MM.1S (cell line): Measurements from ENCODE around the gene SART3.

Experiments
- EZH2 ChIP-seq: fragments of 300-600 bp; sonication (generic); optimal IDR thresholded peaks from 2 replicates; pipeline ENCODE3; 2017; ENCODE audit warnings: low read depth, mild to moderate bottlenecking, antibody characterized with exemption, low read length, mixed read lengths
- TF ChIP-seq, protein P1 (sequence below): fragments of 300-600 bp; sonication (generic); IDR thresholded peaks from 2 replicates; pipeline ENCODE4 v1.5.1; 2016; ENCODE audit warnings: antibody characterized with exemption, low read length, mixed read lengths

DNA sequence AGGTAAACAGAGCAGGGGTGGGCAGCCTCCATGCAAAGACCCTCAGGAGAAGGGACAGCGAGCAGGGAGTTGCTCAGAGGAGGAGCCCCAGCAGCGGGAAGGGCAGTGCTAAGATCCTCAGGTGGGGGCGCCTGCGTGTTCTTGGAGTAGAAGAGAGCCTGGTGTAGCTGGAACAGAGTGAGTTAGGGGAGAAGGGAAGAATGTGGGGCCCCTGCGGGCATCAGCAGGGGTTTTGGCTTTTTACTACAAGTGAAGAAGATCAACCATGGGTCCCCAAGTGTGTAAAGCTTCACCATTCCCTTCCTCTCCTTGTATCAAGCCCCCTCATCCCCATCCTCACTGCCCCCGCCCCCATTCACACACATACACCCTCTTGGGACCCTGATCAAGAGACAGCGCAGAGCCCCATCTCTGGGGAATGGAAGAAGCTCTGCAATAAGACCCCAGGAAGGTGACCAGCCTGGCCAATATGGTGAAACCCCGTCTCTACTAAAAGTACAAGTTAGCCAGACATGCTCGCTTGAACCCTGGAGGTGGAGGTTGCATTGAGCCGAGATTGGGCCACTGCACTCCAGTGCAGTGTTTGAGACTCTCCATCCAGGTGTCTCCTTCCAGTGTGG, 47.1 kb upstream of the SART3 start:
- TF ChIP-seq, protein P1, sequence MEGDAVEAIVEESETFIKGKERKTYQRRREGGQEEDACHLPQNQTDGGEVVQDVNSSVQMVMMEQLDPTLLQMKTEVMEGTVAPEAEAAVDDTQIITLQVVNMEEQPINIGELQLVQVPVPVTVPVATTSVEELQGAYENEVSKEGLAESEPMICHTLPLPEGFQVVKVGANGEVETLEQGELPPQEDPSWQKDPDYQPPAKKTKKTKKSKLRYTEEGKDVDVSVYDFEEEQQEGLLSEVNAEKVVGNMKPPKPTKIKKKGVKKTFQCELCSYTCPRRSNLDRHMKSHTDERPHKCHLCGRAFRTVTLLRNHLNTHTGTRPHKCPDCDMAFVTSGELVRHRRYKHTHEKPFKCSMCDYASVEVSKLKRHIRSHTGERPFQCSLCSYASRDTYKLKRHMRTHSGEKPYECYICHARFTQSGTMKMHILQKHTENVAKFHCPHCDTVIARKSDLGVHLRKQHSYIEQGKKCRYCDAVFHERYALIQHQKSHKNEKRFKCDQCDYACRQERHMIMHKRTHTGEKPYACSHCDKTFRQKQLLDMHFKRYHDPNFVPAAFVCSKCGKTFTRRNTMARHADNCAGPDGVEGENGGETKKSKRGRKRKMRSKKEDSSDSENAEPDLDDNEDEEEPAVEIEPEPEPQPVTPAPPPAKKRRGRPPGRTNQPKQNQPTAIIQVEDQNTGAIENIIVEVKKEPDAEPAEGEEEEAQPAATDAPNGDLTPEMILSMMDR = no peak
- TF ChIP-seq EZH2 = no peak
